OCI-LY3 (cell line): ENCODE data around the gene ZNF528.

Experiments used
- CTCF ChIP-seq: fragments of 200-600, 300-600 bp; sonication (generic); IDR thresholded peaks from 2 replicates; pipeline ENCODE4 v1.5.1; 2014; ENCODE audit warnings: antibody characterized with exemption, low read length, low read depth
- EZH2phosphoT487 ChIP-seq: fragments of 200-600 bp; shearing (Covaris generic); IDR thresholded peaks from 2 replicates; pipeline ENCODE4 v1.6.1; 2018; ENCODE audit warnings: antibody characterized with exemption, mixed run types, low read depth

- TF ChIP-seq CTCF = no peak
- no peak for TF ChIP-seq EZH2phosphoT487
These were observed 18.1 kb downstream of the ZNF528 start for GRCh38 chr19:52415711-52416110.
